Measurements from ENCODE around the gene RASA3. TPM values are rescaled to one million over a fixed set of nuclear protein-coding genes. Genes with fewer than 3 reads are reported as not detected.
A peak's percentile ranks its signal among the peaks of the same experiment; 100 is the strongest.

RASA3 gene
- total and polyA plus RNA-seq, 9 of the 15 experiments (the other 6 are each of a cell fraction or from before 2014, with no cell fraction given): 0.72 to 25.3 (median 14.4) TPM

DNA sequence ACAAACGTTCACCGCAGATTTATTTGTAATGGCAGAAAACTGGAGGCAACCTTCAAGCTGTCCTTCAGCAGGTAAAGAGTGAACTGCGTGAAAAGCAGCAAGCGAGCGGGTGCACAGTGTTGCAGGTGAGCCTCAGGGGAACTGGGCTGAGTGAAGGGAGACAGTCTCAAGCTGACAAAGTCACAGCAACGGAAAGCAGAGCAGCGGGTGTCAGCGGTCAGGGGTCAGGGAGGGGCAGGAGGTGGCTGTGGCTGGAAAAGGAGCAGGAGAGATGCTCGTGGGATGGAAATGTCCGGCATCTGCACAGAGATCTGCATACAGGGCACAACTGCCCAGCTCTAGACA, 8.5 kb upstream of the RASA3 start:
- in situ Hi-C loops (cut with MboI): no loop called here
- CTCF ChIA-PET (ENCODE audit: low intra/inter-chr PET ratio): no interaction called here
- no peaks in the 10 kb centered on the region for H3K27me3 ChIP-seq (ENCODE audit: control insufficient read depth in 2 of 2, insufficient read depth in 2 of 2, low read length in 2 of 2)
- TF ChIP-seq NR2C2 (CRISPR knock-in tag; IDR thresholded peaks at IDR 0.05): no peak
- TF ChIP-seq NR2C2 (tag; IDR thresholded peaks at IDR 0.05): peak; percentile 36; the same call in 1 of the 2 replicates
- no peak for TF ChIP-seq U2AF1 (optimal IDR thresholded peaks at IDR 0.05; ENCODE audit: low read depth, low read length)
- TF ChIP-seq SAFB2 (IDR thresholded peaks at IDR 0.05; ENCODE audit: borderline replicate concordance, low read depth, low read length, severe bottlenecking): no peak
- no peak for TF ChIP-seq ZNF408 (CRISPR knock-in tag; IDR thresholded peaks at IDR 0.05; ENCODE audit: low read depth)
- no peaks in the 10 kb centered on the region for H3K79me2 ChIP-seq (ENCODE audit: control insufficient read depth, insufficient read depth, low read length)
- H3K27ac ChIP-seq (ENCODE audit: extremely low read depth, low read depth, low read length): no peak overlapping the region
- no peaks in the 10 kb centered on the region for H4K20me1 ChIP-seq (replicated peaks; ENCODE audit: control insufficient read depth, insufficient read depth, low read length)
- peaks cover 15 to 37% of the 10 kb centered on the region in 2 experiments; a peak in 3 of 5 replicates for H3K4me1 ChIP-seq (replicated peaks in 1 of 2; ENCODE audit: control insufficient read depth in 2 of 2, insufficient read depth in 2 of 2, low read length in 2 of 2)
- no peak overlapping the region for H3K4me3 ChIP-seq
- no peak overlapping the region; a peak in 2 of 4 replicates for H3K9ac ChIP-seq (ENCODE audit: insufficient read depth in 1 of 2, low read depth in 2 of 2, low read length in 2 of 2)
- no peaks in the 10 kb centered on the region for H3K9me3 ChIP-seq (replicated peaks; ENCODE audit: control insufficient read depth, insufficient read depth, low read depth, low read length)
- BruUV-seq (replicated peaks): no TSS peak
- DNase-seq (ENCODE audit: extremely low read depth in 1 of 4, low spot score in 3 of 4): no peak
- intact Hi-C loops (cut with micrococcal nuclease): no loop called here
- H2AFZ ChIP-seq (ENCODE audit: low read depth, low read length): peak overlapping the region; percentile 55; the same call in 1 of the 2 replicates
- no peaks in the 10 kb centered on the region for H3K36me3 ChIP-seq (ENCODE audit: control insufficient read depth, insufficient read depth, low read length)
- FAIRE-seq: no peak
- peak; percentile 44; the same call in 2 of the 3 replicates for ATAC-seq
- POLR2A ChIA-PET: interaction anchor here (0.6 to 1.7 kb wide), 2 partner anchors 14 to 187 kb away, joined by 3 to 6 read pairs; no protein-coding TSS in a partner anchor
- H3K9me1 ChIP-seq (ENCODE audit: control insufficient read depth, insufficient read depth, low read length): no peaks in the 10 kb centered on the region
- peak overlapping the region; percentile 25; the same call in 1 of the 2 replicates for H3K4me2 ChIP-seq (ENCODE audit: insufficient read depth, low read length)
- 28% methylated on average over 9 of the region's 10 CpGs for WGBS (ENCODE audit: insufficient coverage, low coverage, missing lambda C conversion rate)

Data from K562 (cell line).